GM19397 (cell line): ENCODE data around the gene IPMK.
A peak's percentile ranks its signal among the peaks of the same experiment; 100 is the strongest.

Source experiments
- ATAC-seq: cut with Tn5 transposase; IDR thresholded peaks from one replicate; pipeline ENCODE4 v1.9.1; 2021; ENCODE audit warnings: mild to moderate bottlenecking, moderate library complexity; ENCODE audit not compliant: unreplicated experiment

The IPMK gene

GRCh38 chr10:58267713-58268453 is at the start of gene IPMK:
Gene IPMK (minus strand): TSS chr10:58267894. CDS start chr10:58267611, 283 bp downstream.
- ATAC-seq: peak; percentile 60

GRCh38 chr10:58316874-58317273 is 49.2 kb upstream of the IPMK start:
- no peak for ATAC-seq

GRCh38 chr10:58311026-58311425 is 43.3 kb upstream of the IPMK start:
- no peak for ATAC-seq

GRCh38 chr10:58307676-58308075 is 40.0 kb upstream of the IPMK start:
- no peak for ATAC-seq

GRCh38 chr10:58305821-58306220 is 38.1 kb upstream of the IPMK start:
- ATAC-seq: no peak

GRCh38 chr10:58304099-58304633 is 36.5 kb upstream of the IPMK start:
- ATAC-seq: no peak

- ATAC-seq: no peak
Observed at GRCh38 chr10:58302254-58302653, 34.6 kb upstream of the IPMK start.

GRCh38 chr10:58300676-58301075 is 33.0 kb upstream of the IPMK start:
- ATAC-seq: no peak

GRCh38 chr10:58299580-58299979 is 31.9 kb upstream of the IPMK start:
- ATAC-seq: peak; percentile 88

- no peak for ATAC-seq
Observed at GRCh38 chr10:58293989-58294388, 26.3 kb upstream of the IPMK start.

GRCh38 chr10:58291538-58292174 is 24.0 kb upstream of the IPMK start:
- peak; percentile 76 for ATAC-seq

GRCh38 chr10:58282615-58283014 is 14.9 kb upstream of the IPMK start:
- ATAC-seq: peak; percentile 96

- ATAC-seq: no peak
Observed at GRCh38 chr10:58281092-58281752, 13.5 kb upstream of the IPMK start.

- no peak for ATAC-seq
Observed at GRCh38 chr10:58280477-58280876, 12.8 kb upstream of the IPMK start.

GRCh38 chr10:58278962-58279307 is 11.2 kb upstream of the IPMK start:
- no peak for ATAC-seq

- no peak for ATAC-seq
Observed at GRCh38 chr10:58278274-58278961, 10.7 kb upstream of the IPMK start.

- ATAC-seq: no peak
Observed at GRCh38 chr10:58275908-58276307, 8.2 kb upstream of the IPMK start.

- ATAC-seq: no peak
Observed at GRCh38 chr10:58275261-58275660, 7.6 kb upstream of the IPMK start.

GRCh38 chr10:58269782-58270290 is 2.1 kb upstream of the IPMK start:
- no peak for ATAC-seq

- ATAC-seq: peak; percentile 69
Observed at GRCh38 chr10:58268946-58269781, 1.5 kb upstream of the IPMK start, which contains the start of gene CISD1. Gene CISD1 (plus strand): TSS chr10:58269162. CDS start chr10:58269274, 112 bp downstream.
